Tibial artery (tissue), 4 donors: Measurements from ENCODE around the gene CTSF.
"Not testable (repeated sequence)": the region's sequence is repeated elsewhere in the genome, so short reads cannot be mapped to it uniquely, and the experiment has no call there.

ENCODE experiments used
- DNase-seq, 2 donors: peaks; one replicate each; pipeline ENCODE4 v3.0.0-alpha.2; 2019
- H3K27ac ChIP-seq, 2 donors: fragments of 200-600 bp; sonication (generic) in 1 of 2; 1 replicate in 1 of 2; 2 replicates in 1 of 2; pipeline ENCODE4 v1.5.1; 2018 to 2019; ENCODE audit warnings: mild to moderate bottlenecking in 1 of 2
- H3K27me3 ChIP-seq, 2 donors: fragments of 200-600 bp; sonication (generic) in 1 of 2; one replicate each; pipeline versions ENCODE4 v1.5.1 to v1.6.0; 2016 to 2019
- H3K36me3 ChIP-seq, 3 donors: fragments of 200-600 bp; sonication (generic) in 2 of 3; one replicate each; pipeline ENCODE4 v1.5.1; 2016 to 2019; ENCODE audit warnings: mild to moderate bottlenecking in 2 of 3
- H3K4me1 ChIP-seq, 4 donors: fragments of 200-600 bp; sonication (generic) in 2 of 4; 1 replicate in 3 of 4; 2 replicates in 1 of 4; pipeline ENCODE4 v1.5.1; 2016 to 2019
- H3K4me3 ChIP-seq, 2 donors: fragments of 200-600 bp; sonication (generic) in 1 of 2; 1 replicate in 1 of 2; 2 replicates in 1 of 2; pipeline ENCODE4 v1.5.1; 2018 to 2019; ENCODE audit warnings: mild to moderate bottlenecking in 2 of 2
- H3K9me3 ChIP-seq, 3 donors: fragments of 200-600 bp; sonication (generic) in 1 of 3; one replicate each; pipeline ENCODE4 v1.5.1; 2016 to 2019
- CTCF ChIP-seq, 2 experiments: fragments of 200-600 bp in 1 of 2; fragments of 450-650 bp in 1 of 2; IDR thresholded peaks; one replicate each; pipeline ENCODE4 v1.5.1; 2017 to 2019; ENCODE audit warnings: antibody characterized with exemption in 2 of 2, mild to moderate bottlenecking in 1 of 2, moderate library complexity in 1 of 2
- intact Hi-C: fragments of 100-400 bp; cut with DNase I; formaldehyde crosslinking; loops from one replicate; pipeline ENCODE4 v1.15.0; 2023; ENCODE audit warnings: low total_unique reads

The CTSF gene

GRCh38 chr11:66542362-66542761 is 26.0 kb downstream of the CTSF start:
- peaks cover 0 to 41% (median 27%) of the 10 kb centered on the region in 4 donors for H3K4me1 ChIP-seq
- H3K27me3 ChIP-seq = no peaks in the 10 kb centered on the region
- DNase-seq = no peak
- peaks cover 12 to 61% (median 22%) of the 10 kb centered on the region in 3 donors for H3K36me3 ChIP-seq
- no peaks in the 10 kb centered on the region for H3K9me3 ChIP-seq
- no peak overlapping the region for H3K4me3 ChIP-seq
- intact Hi-C loops = no loop called here
- H3K27ac ChIP-seq = no peak overlapping the region
- TF ChIP-seq CTCF (IDR thresholded peaks at IDR 0.05) = no peak

GRCh38 chr11:66541892-66542291 is 26.5 kb downstream of the CTSF start:
- peaks cover 0 to 36% (median 25%) of the 10 kb centered on the region in 4 donors for H3K4me1 ChIP-seq
- H3K27me3 ChIP-seq = no peaks in the 10 kb centered on the region
- intact Hi-C loops = no loop called here
- no peak for DNase-seq
- H3K4me3 ChIP-seq = no peak overlapping the region
- no peak overlapping the region for H3K27ac ChIP-seq
- no peak for TF ChIP-seq CTCF (IDR thresholded peaks at IDR 0.05)
- H3K36me3 ChIP-seq = peaks cover 15 to 66% (median 25%) of the 10 kb centered on the region in 3 donors
- no peaks in the 10 kb centered on the region for H3K9me3 ChIP-seq

GRCh38 chr11:66540598-66540997 is 27.8 kb downstream of the CTSF start:
- H3K4me3 ChIP-seq, H3K9me3 ChIP-seq, intact Hi-C loops, H3K27ac ChIP-seq, H3K27me3 ChIP-seq, DNase-seq: not testable (repeated sequence)
- peaks cover 17 to 79% (median 32%) of the 10 kb centered on the region in 3 donors for H3K36me3 ChIP-seq
- peaks cover 0 to 23% (median 18%) of the 10 kb centered on the region in 4 donors for H3K4me1 ChIP-seq

GRCh38 chr11:66539870-66540213 is 28.6 kb downstream of the CTSF start:
- peaks cover 17 to 85% (median 33%) of the 10 kb centered on the region in 3 donors for H3K36me3 ChIP-seq
- no peak for TF ChIP-seq CTCF (IDR thresholded peaks at IDR 0.05)
- H3K27ac ChIP-seq = no peak overlapping the region
- H3K4me1 ChIP-seq = peaks cover 0 to 16% (median 10%) of the 10 kb centered on the region in 4 donors
- no peaks in the 10 kb centered on the region for H3K9me3 ChIP-seq
- intact Hi-C loops = no loop called here
- H3K27me3 ChIP-seq = no peaks in the 10 kb centered on the region
- DNase-seq = no peak
- no peak overlapping the region for H3K4me3 ChIP-seq

- no peak overlapping the region for H3K27ac ChIP-seq
- no peak for TF ChIP-seq CTCF (IDR thresholded peaks at IDR 0.05)
- H3K27me3 ChIP-seq = no peaks in the 10 kb centered on the region
- DNase-seq = no peak
- intact Hi-C loops = no loop called here
- H3K4me3 ChIP-seq = no peak overlapping the region
- H3K9me3 ChIP-seq = no peaks in the 10 kb centered on the region
- H3K36me3 ChIP-seq = peaks cover 17 to 89% (median 33%) of the 10 kb centered on the region in 3 donors
- H3K4me1 ChIP-seq = peaks cover 0 to 12% (median 7%) of the 10 kb centered on the region in 4 donors
Observed at GRCh38 chr11:66539170-66539869, 29.1 kb downstream of the CTSF start.

- Histone ChIP-seq H3K27ac (no peak overlapping the region), H3K27me3 (no peaks in the 10 kb centered on the region), H3K9me3 (no peaks in the 10 kb centered on the region), H3K4me3 (no peak overlapping the region), H3K36me3 (peaks cover 11 to 95% (median 56%) of the 10 kb centered on the region in 3 donors), H3K4me1 (no peaks in the 10 kb centered on the region)
- intact Hi-C loops = no loop called here
- DNase-seq = no peak
- TF ChIP-seq CTCF (IDR thresholded peaks at IDR 0.05) = no peak
Observed at GRCh38 chr11:66532784-66533183, 35.6 kb downstream of the CTSF start.
